ENCODE results near the gene UBXN4.

Gene UBXN4

DNA sequence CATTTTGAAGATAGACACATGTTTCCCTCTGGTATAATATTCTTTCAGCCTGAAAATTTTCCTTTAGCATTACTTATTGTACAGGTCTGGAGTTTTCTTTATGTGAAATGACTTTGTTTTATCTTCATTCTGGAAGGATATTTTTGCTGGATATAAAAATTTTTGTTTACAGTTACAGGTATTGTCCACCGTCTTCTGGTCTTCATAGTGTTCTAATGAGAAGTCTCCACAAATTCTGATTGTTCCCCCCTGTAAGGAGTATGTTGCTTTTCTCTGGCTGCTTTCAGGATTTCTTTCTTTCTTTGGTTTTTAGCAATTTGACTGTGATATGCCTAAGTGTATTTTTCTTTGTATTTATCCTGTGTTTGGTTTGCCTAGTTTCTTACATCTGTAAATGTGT, 15.0 kb downstream of the UBXN4 start:
- no peaks in the 10 kb centered on the region for H3K9me3 ChIP-seq (ENCODE audit: control insufficient read depth, low read length)
- no peak overlapping the region for H3K27ac ChIP-seq (ENCODE audit: insufficient read depth, low read length, poor library complexity, severe bottlenecking)
- H3K27me3 ChIP-seq (replicated peaks; ENCODE audit: control insufficient read depth, insufficient read depth, low read length, poor library complexity, severe bottlenecking) = no peaks in the 10 kb centered on the region
- DNase-seq = no peak
- H3K4me3 ChIP-seq (ENCODE audit: insufficient read depth, low read depth, low read length, poor library complexity, severe bottlenecking) = no peak overlapping the region
- H3K4me1 ChIP-seq (ENCODE audit: control insufficient read depth, insufficient read depth, low read length, poor library complexity, severe bottlenecking) = no peaks in the 10 kb centered on the region
- H3K36me3 ChIP-seq (ENCODE audit: control insufficient read depth, insufficient read depth, low read length) = peaks cover 53% of the 10 kb centered on the region

DNA sequence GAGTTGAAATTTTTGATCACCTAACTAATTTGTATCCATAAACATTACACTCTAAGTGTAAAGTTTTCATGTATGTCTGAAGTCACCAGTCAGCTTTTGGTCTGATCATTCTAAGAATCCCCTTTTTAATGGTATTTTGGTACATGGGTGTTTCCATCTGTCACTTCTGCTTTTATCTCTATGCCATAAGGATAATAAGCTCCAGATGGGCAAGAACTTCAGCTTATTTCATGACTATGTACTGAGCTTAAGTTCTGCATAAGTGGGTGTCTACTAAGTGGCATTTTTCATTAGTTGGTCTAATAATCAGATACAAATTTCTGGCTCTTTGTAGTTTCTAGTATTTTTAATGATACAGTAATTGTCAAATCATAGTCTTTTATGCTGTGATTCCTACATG, 20.4 kb downstream of the UBXN4 start:
- Histone ChIP-seq H3K27ac (ENCODE audit: insufficient read depth, low read length, poor library complexity, severe bottlenecking) (no peak overlapping the region), H3K9me3 (ENCODE audit: control insufficient read depth, low read length) (no peaks in the 10 kb centered on the region), H3K4me3 (ENCODE audit: insufficient read depth, low read depth, low read length, poor library complexity, severe bottlenecking) (no peak overlapping the region), H3K27me3 (replicated peaks; ENCODE audit: control insufficient read depth, insufficient read depth, low read length, poor library complexity, severe bottlenecking) (no peaks in the 10 kb centered on the region), H3K36me3 (ENCODE audit: control insufficient read depth, insufficient read depth, low read length) (peaks cover 71% of the 10 kb centered on the region), H3K4me1 (ENCODE audit: control insufficient read depth, insufficient read depth, low read length, poor library complexity, severe bottlenecking) (no peaks in the 10 kb centered on the region)
- DNase-seq = no peak

DNA sequence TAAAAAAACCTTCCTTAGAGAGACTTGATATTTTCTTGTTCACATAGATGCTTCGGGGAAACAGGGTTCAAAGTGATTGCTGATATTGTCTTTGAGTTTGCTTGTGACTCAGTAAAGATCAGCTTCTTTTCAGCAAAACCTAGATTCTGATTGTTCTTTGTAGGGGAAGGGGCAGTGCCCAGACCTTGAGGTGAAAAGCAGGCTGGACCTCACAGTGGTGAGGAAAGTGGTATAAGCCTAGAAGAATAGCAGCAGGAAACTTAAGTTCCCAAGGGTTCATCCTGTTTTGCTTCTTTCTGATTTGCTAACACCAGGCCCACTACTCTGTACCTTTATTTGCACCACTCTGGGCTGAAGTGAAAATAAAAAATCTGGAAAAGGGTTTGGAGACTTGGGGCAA, 20.9 kb downstream of the UBXN4 start:
- no peak overlapping the region for H3K4me3 ChIP-seq (ENCODE audit: insufficient read depth, low read depth, low read length, poor library complexity, severe bottlenecking)
- H3K36me3 ChIP-seq (ENCODE audit: control insufficient read depth, insufficient read depth, low read length) = peaks cover 69% of the 10 kb centered on the region
- H3K9me3 ChIP-seq (ENCODE audit: control insufficient read depth, low read length) = no peaks in the 10 kb centered on the region
- no peak for DNase-seq
- no peaks in the 10 kb centered on the region for H3K4me1 ChIP-seq (ENCODE audit: control insufficient read depth, insufficient read depth, low read length, poor library complexity, severe bottlenecking)
- no peak overlapping the region for H3K27ac ChIP-seq (ENCODE audit: insufficient read depth, low read length, poor library complexity, severe bottlenecking)
- H3K27me3 ChIP-seq (replicated peaks; ENCODE audit: control insufficient read depth, insufficient read depth, low read length, poor library complexity, severe bottlenecking) = no peaks in the 10 kb centered on the region

DNA sequence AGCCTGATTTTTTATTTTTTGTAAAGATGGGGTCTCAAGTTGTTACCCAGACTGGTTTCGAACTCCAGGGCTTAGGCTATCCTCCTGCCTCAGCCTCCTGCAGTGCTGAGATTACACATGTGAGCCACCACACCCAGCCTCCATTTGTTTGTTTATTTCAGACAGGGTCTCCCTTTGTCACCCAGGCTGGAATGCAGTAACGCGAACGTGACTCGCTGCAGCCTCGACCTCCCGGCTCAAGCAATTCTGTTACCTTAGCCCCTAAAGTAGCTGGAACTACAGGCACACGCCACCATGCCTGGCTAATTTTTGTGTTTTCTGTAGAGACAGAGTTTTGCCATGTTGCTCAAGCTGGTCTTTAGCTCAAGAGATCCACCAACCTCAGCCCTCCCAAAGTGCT, 27.2 kb downstream of the UBXN4 start:
- H3K9me3 ChIP-seq (ENCODE audit: control insufficient read depth, low read length) = no peaks in the 10 kb centered on the region
- no peak overlapping the region for H3K27ac ChIP-seq (ENCODE audit: insufficient read depth, low read length, poor library complexity, severe bottlenecking)
- H3K4me1 ChIP-seq (ENCODE audit: control insufficient read depth, insufficient read depth, low read length, poor library complexity, severe bottlenecking) = no peaks in the 10 kb centered on the region
- no peak overlapping the region for H3K4me3 ChIP-seq (ENCODE audit: insufficient read depth, low read depth, low read length, poor library complexity, severe bottlenecking)
- no peaks in the 10 kb centered on the region for H3K27me3 ChIP-seq (replicated peaks; ENCODE audit: control insufficient read depth, insufficient read depth, low read length, poor library complexity, severe bottlenecking)
- H3K36me3 ChIP-seq (ENCODE audit: control insufficient read depth, insufficient read depth, low read length) = peaks cover 79% of the 10 kb centered on the region
- DNase-seq = no peak

DNA sequence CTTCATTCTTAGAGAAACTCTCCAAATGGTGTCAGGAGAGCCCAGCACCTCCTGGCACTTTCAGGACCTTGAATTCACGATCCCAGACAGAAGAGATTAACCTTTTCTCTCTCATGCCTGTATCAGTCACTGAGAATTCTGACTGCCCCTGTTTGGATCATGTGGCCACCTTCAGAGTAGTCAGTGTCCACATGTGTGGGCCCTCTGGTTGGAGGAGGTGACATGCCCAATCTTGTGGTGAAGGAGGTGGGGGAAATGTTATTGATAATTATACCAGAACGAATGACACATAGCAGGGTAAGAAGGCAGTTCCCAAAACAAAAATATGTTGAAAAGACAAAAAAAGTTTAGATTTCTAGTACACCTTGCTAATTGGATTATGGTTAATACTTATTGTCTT, 31.7 kb downstream of the UBXN4 start:
- H3K27ac ChIP-seq (ENCODE audit: insufficient read depth, low read length, poor library complexity, severe bottlenecking) = no peak overlapping the region
- DNase-seq = no peak
- no peaks in the 10 kb centered on the region for H3K27me3 ChIP-seq (replicated peaks; ENCODE audit: control insufficient read depth, insufficient read depth, low read length, poor library complexity, severe bottlenecking)
- H3K4me1 ChIP-seq (ENCODE audit: control insufficient read depth, insufficient read depth, low read length, poor library complexity, severe bottlenecking) = no peaks in the 10 kb centered on the region
- H3K9me3 ChIP-seq (ENCODE audit: control insufficient read depth, low read length) = no peaks in the 10 kb centered on the region
- H3K4me3 ChIP-seq (ENCODE audit: insufficient read depth, low read depth, low read length, poor library complexity, severe bottlenecking) = no peak overlapping the region
- peaks cover 82% of the 10 kb centered on the region for H3K36me3 ChIP-seq (ENCODE audit: control insufficient read depth, insufficient read depth, low read length)

DNA sequence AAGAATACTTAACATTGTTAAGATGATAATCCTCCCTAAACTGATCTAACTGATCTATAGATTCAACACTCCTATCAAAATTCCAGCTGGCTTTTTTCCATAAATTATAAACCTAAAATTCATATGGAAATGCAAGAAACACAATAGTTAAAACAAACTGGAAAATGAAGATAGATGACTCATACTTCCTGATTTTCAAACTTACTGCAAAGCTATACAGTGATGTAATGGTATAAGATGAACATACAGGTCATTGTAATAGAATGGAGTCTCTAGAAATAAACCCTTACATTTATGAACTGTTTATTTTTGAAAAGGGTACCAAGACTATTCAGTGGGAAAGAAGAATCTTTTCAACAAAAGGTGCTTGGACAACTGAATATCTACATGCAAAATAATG, 32.3 kb downstream of the UBXN4 start:
- Histone ChIP-seq H3K36me3 (ENCODE audit: control insufficient read depth, insufficient read depth, low read length) (peaks cover 84% of the 10 kb centered on the region), H3K4me3 (ENCODE audit: insufficient read depth, low read depth, low read length, poor library complexity, severe bottlenecking) (no peak overlapping the region), H3K9me3 (ENCODE audit: control insufficient read depth, low read length) (no peaks in the 10 kb centered on the region), H3K27ac (ENCODE audit: insufficient read depth, low read length, poor library complexity, severe bottlenecking) (no peak overlapping the region), H3K4me1 (ENCODE audit: control insufficient read depth, insufficient read depth, low read length, poor library complexity, severe bottlenecking) (no peaks in the 10 kb centered on the region), H3K27me3 (replicated peaks; ENCODE audit: control insufficient read depth, insufficient read depth, low read length, poor library complexity, severe bottlenecking) (no peaks in the 10 kb centered on the region)
- no peak for DNase-seq

DNA sequence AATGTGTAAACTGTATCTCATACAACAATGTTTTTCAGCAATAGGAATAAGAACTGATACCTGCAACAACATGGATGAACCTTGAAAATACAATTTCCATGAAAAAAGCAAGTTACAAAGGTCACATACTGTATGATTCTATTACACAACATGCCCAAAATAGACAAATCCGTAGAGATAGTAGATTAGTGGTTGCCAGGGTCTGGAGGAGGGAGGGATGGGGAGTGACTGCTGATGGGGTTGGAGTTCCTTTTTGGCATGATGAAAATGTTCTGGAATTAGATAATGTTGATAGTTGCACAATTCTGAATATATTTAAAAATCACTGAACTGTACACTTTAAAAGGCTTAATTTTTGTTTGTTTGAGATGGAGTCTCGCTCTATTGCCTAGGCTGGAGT, 33.8 kb downstream of the UBXN4 start:
- no peaks in the 10 kb centered on the region for H3K4me1 ChIP-seq (ENCODE audit: control insufficient read depth, insufficient read depth, low read length, poor library complexity, severe bottlenecking)
- no peak overlapping the region for H3K4me3 ChIP-seq (ENCODE audit: insufficient read depth, low read depth, low read length, poor library complexity, severe bottlenecking)
- no peak overlapping the region for H3K27ac ChIP-seq (ENCODE audit: insufficient read depth, low read length, poor library complexity, severe bottlenecking)
- H3K27me3 ChIP-seq (replicated peaks; ENCODE audit: control insufficient read depth, insufficient read depth, low read length, poor library complexity, severe bottlenecking) = no peaks in the 10 kb centered on the region
- no peaks in the 10 kb centered on the region for H3K9me3 ChIP-seq (ENCODE audit: control insufficient read depth, low read length)
- no peak for DNase-seq
- H3K36me3 ChIP-seq (ENCODE audit: control insufficient read depth, insufficient read depth, low read length) = peaks cover 85% of the 10 kb centered on the region

DNA sequence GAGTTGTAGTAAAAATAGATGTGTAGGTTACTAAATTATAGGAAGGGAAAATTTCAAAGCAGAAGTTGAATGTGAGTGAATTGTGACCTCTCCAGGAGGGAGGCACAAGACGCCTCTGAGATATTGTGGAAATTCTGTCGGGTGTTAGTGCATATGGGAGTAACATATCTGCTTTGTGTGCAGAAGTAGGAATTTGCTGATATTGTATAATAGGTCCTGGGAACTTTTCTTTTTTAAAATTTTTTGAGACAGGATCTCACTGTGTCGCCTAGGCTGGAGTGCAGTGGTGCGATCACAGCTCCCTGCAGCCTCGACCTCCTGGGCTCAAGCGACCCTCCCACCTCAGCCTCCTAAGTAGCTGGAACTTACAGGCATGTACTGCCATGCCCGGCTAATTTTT, 34.7 kb downstream of the UBXN4 start:
- H3K36me3 ChIP-seq (ENCODE audit: control insufficient read depth, insufficient read depth, low read length) = peaks cover 85% of the 10 kb centered on the region
- H3K9me3 ChIP-seq (ENCODE audit: control insufficient read depth, low read length) = no peaks in the 10 kb centered on the region
- H3K27me3 ChIP-seq (replicated peaks; ENCODE audit: control insufficient read depth, insufficient read depth, low read length, poor library complexity, severe bottlenecking) = no peaks in the 10 kb centered on the region
- H3K4me3 ChIP-seq (ENCODE audit: insufficient read depth, low read depth, low read length, poor library complexity, severe bottlenecking) = no peak overlapping the region
- DNase-seq = no peak
- no peaks in the 10 kb centered on the region for H3K4me1 ChIP-seq (ENCODE audit: control insufficient read depth, insufficient read depth, low read length, poor library complexity, severe bottlenecking)
- H3K27ac ChIP-seq (ENCODE audit: insufficient read depth, low read length, poor library complexity, severe bottlenecking) = no peak overlapping the region

DNA sequence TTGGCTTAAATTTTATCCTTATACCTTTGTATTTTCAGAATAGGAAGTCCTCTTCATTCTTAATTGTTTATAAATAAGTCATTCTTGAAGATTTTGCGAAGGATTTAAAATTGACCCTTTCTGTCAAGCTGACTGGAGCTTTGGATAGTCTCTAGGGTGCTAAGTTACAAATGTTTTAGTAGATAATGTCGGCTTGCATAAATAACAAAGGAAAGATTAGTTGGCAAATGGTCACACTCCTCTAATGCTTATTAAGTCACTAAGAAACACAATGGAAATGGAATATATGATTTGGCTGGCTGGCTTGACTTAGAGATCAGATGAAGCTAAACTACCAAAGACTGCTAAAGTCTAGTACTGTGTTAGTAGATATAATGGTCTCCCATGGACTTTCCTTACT, 40.6 kb downstream of the UBXN4 start:
- Histone ChIP-seq H3K36me3 (ENCODE audit: control insufficient read depth, insufficient read depth, low read length) (peaks cover 63% of the 10 kb centered on the region), H3K4me1 (ENCODE audit: control insufficient read depth, insufficient read depth, low read length, poor library complexity, severe bottlenecking) (no peaks in the 10 kb centered on the region), H3K4me3 (ENCODE audit: insufficient read depth, low read depth, low read length, poor library complexity, severe bottlenecking) (no peak overlapping the region), H3K27me3 (replicated peaks; ENCODE audit: control insufficient read depth, insufficient read depth, low read length, poor library complexity, severe bottlenecking) (no peaks in the 10 kb centered on the region), H3K27ac (ENCODE audit: insufficient read depth, low read length, poor library complexity, severe bottlenecking) (no peak overlapping the region), H3K9me3 (ENCODE audit: control insufficient read depth, low read length) (no peaks in the 10 kb centered on the region)
- DNase-seq = no peak

DNA sequence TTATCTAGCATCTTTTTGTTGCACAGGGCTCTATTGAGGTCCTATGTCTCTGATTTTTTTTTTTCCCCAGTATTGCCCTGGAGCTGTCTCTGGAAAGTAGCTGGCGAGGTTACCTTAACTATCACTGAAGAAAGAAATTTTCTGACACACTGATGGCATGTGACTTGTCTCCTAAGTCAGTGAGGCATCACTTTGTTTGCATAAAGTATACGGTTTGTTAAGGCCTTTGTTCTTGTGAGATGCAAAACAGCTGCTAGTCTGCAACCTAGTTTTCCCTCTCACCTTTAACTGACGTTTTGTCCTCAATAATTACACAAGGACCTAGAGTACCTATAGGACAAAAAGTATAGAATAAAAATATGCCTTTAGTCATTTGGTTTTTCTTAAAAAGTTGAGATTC, 41.8 kb downstream of the UBXN4 start:
- H3K27ac ChIP-seq (ENCODE audit: insufficient read depth, low read length, poor library complexity, severe bottlenecking) = no peak overlapping the region
- no peaks in the 10 kb centered on the region for H3K27me3 ChIP-seq (replicated peaks; ENCODE audit: control insufficient read depth, insufficient read depth, low read length, poor library complexity, severe bottlenecking)
- H3K36me3 ChIP-seq (ENCODE audit: control insufficient read depth, insufficient read depth, low read length) = peaks cover 56% of the 10 kb centered on the region
- no peak for DNase-seq
- H3K9me3 ChIP-seq (ENCODE audit: control insufficient read depth, low read length) = no peaks in the 10 kb centered on the region
- H3K4me3 ChIP-seq (ENCODE audit: insufficient read depth, low read depth, low read length, poor library complexity, severe bottlenecking) = no peak overlapping the region
- no peaks in the 10 kb centered on the region for H3K4me1 ChIP-seq (ENCODE audit: control insufficient read depth, insufficient read depth, low read length, poor library complexity, severe bottlenecking)

DNA sequence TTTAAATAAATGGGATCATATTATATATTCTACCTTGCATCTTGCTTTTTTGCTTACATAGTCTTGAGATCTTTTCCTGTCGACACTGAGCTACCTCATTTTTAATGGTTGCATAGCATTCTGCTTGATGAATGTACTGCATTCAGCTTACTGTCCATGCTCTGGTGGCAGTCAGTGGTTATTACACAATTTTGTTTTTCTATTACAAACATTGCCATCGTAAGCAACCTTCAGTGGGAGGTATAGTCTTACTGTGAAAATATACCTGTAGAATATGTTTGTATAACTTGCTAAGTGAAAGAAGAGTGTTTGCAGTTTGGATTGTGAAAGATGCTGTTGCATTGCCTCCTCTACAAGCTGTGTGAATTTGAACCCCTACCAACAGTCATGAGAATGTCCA, 43.4 kb downstream of the UBXN4 start:
- peaks cover 43% of the 10 kb centered on the region for H3K36me3 ChIP-seq (ENCODE audit: control insufficient read depth, insufficient read depth, low read length)
- DNase-seq = no peak
- H3K27ac ChIP-seq (ENCODE audit: insufficient read depth, low read length, poor library complexity, severe bottlenecking) = no peak overlapping the region
- H3K27me3 ChIP-seq (replicated peaks; ENCODE audit: control insufficient read depth, insufficient read depth, low read length, poor library complexity, severe bottlenecking) = no peaks in the 10 kb centered on the region
- no peak overlapping the region for H3K4me3 ChIP-seq (ENCODE audit: insufficient read depth, low read depth, low read length, poor library complexity, severe bottlenecking)
- H3K4me1 ChIP-seq (ENCODE audit: control insufficient read depth, insufficient read depth, low read length, poor library complexity, severe bottlenecking) = no peaks in the 10 kb centered on the region
- H3K9me3 ChIP-seq (ENCODE audit: control insufficient read depth, low read length) = no peaks in the 10 kb centered on the region

Measured in effector memory CD4-positive, alpha-beta T cell (primary cell).